ENCODE data around the gene TM4SF4. TPM values are rescaled to one million over a fixed set of nuclear protein-coding genes. Genes with fewer than 3 reads are reported as not detected.

Gene TM4SF4
- total RNA-seq, 1 donor from 2014 or later: 0.67 TPM

DNA sequence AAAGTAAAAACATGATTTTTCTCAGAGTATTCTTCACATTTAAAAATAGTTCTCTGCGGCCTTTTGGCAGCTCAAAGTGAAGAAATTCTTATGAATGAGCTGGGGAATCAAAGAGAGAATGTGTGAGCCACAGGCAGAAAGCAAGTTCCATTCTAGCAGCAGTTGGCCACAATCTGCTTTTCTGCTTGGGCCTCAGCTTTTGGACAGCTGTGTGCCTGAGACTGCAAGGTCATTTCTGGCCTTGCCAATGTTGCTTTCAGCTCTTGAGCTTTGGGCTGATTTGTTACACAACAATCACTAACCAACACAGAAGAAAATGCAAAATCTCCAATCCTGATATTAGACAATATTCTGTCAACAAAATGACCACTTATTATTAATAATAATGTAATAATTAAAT lies 14.4 kb upstream of the TM4SF4 start:
- TF ChIP-seq, protein P1, sequence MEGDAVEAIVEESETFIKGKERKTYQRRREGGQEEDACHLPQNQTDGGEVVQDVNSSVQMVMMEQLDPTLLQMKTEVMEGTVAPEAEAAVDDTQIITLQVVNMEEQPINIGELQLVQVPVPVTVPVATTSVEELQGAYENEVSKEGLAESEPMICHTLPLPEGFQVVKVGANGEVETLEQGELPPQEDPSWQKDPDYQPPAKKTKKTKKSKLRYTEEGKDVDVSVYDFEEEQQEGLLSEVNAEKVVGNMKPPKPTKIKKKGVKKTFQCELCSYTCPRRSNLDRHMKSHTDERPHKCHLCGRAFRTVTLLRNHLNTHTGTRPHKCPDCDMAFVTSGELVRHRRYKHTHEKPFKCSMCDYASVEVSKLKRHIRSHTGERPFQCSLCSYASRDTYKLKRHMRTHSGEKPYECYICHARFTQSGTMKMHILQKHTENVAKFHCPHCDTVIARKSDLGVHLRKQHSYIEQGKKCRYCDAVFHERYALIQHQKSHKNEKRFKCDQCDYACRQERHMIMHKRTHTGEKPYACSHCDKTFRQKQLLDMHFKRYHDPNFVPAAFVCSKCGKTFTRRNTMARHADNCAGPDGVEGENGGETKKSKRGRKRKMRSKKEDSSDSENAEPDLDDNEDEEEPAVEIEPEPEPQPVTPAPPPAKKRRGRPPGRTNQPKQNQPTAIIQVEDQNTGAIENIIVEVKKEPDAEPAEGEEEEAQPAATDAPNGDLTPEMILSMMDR (IDR thresholded peaks at IDR 0.05; ENCODE audit: unreplicated experiment): no peak
- no peaks in the 10 kb centered on the region for H3K36me3 Mint-ChIP-seq (ENCODE audit: low read depth, unreplicated experiment)
- no peak overlapping the region for H3K27ac Mint-ChIP-seq (ENCODE audit: unreplicated experiment)
- H3K4me1 Mint-ChIP-seq (ENCODE audit: unreplicated experiment): no peaks in the 10 kb centered on the region
- H3K27me3 Mint-ChIP-seq (ENCODE audit: unreplicated experiment): peaks cover 6% of the 10 kb centered on the region
- no peaks in the 10 kb centered on the region for H3K9me3 Mint-ChIP-seq (ENCODE audit: unreplicated experiment)
- no peak for DNase-seq (ENCODE audit: low spot score)
- H3K4me3 Mint-ChIP-seq (ENCODE audit: unreplicated experiment): no peak overlapping the region

DNA sequence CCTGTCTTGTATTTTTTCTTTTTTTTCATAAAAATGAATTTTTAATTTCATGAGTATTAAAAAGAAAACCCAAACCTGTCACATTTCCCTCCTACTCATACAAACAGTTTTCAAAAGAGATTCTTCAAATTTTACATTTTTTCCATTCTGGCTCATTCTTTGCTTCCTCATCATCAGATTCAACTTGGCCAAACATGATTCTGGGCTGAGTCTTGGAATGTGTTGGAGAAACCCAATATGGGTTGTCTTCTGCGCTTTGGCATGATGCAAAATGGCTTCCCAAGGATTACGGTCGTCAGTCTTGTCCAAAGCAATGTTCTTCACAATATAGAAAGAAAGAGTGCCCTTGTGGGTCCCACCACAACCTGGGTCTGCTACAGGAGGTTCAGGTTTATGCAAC lies 12.4 kb upstream of the TM4SF4 start:
- no peaks in the 10 kb centered on the region for H3K9me3 Mint-ChIP-seq (ENCODE audit: unreplicated experiment)
- TF ChIP-seq, protein P1 (IDR thresholded peaks at IDR 0.05; ENCODE audit: unreplicated experiment): no peak
- no peak overlapping the region for H3K4me3 Mint-ChIP-seq (ENCODE audit: unreplicated experiment)
- no peaks in the 10 kb centered on the region for H3K4me1 Mint-ChIP-seq (ENCODE audit: unreplicated experiment)
- H3K27me3 Mint-ChIP-seq (ENCODE audit: unreplicated experiment): peaks cover 6% of the 10 kb centered on the region
- no peak for DNase-seq (ENCODE audit: low spot score)
- H3K36me3 Mint-ChIP-seq (ENCODE audit: low read depth, unreplicated experiment): no peaks in the 10 kb centered on the region
- H3K27ac Mint-ChIP-seq (ENCODE audit: unreplicated experiment): no peak overlapping the region

DNA sequence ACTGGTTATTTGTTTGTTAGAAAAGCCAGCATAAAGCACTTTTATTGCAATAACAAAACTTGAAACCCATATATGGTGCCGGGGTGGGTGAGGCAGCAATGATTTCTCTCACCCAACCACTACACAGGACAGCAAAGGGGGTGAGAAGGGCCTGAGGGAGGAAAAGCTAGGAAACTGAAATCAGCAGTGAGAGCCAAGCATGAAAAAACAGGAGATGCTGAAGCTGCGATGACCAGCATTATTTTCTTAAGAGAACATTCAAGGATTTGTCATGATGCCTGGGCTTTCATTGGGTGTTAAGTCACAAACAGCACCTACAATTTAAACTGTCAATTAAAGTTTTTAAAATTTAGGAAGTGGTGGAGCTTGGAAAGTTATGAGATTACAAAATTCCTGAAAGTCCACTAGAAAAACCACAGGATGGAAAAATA lies 11.9 kb upstream of the TM4SF4 start:
- no peak overlapping the region for H3K4me3 Mint-ChIP-seq (ENCODE audit: unreplicated experiment)
- TF ChIP-seq, protein P1 (IDR thresholded peaks at IDR 0.05; ENCODE audit: unreplicated experiment): no peak
- H3K36me3 Mint-ChIP-seq (ENCODE audit: low read depth, unreplicated experiment): no peaks in the 10 kb centered on the region
- no peak overlapping the region for H3K27ac Mint-ChIP-seq (ENCODE audit: unreplicated experiment)
- H3K27me3 Mint-ChIP-seq (ENCODE audit: unreplicated experiment): peaks cover 6% of the 10 kb centered on the region
- no peaks in the 10 kb centered on the region for H3K4me1 Mint-ChIP-seq (ENCODE audit: unreplicated experiment)
- DNase-seq (ENCODE audit: low spot score): no peak
- no peaks in the 10 kb centered on the region for H3K9me3 Mint-ChIP-seq (ENCODE audit: unreplicated experiment)

DNA sequence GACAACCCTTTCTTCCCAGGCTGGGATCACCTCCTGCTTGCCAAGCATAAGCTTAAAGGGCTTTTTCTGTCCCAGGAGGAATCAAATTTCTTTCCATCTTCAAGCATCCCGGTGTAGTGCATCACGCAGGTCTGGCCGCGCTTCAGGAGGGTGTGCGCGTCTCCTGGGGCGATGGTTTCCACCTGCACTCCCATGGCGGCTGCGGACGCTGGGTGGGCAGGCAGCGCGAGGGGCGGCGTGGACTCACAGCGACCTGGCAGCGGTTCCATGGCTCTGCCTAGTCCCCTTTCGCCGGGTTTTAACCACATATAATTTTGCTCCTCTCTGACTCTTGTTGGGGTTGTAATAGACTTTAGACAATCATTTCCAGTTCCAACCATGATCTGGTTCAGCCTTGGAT lies 10.6 kb upstream of the TM4SF4 start:
- Mint-ChIP-seq H3K4me3 (ENCODE audit: unreplicated experiment) (no peak overlapping the region), H3K27ac (ENCODE audit: unreplicated experiment) (no peak overlapping the region), H3K4me1 (ENCODE audit: unreplicated experiment) (peaks cover 4% of the 10 kb centered on the region), H3K36me3 (ENCODE audit: low read depth, unreplicated experiment) (no peaks in the 10 kb centered on the region), H3K27me3 (ENCODE audit: unreplicated experiment) (peaks cover 6% of the 10 kb centered on the region), H3K9me3 (ENCODE audit: unreplicated experiment) (no peaks in the 10 kb centered on the region)
- TF ChIP-seq, protein P1 (IDR thresholded peaks at IDR 0.05; ENCODE audit: unreplicated experiment): no peak
- DNase-seq (ENCODE audit: low spot score): no peak

DNA sequence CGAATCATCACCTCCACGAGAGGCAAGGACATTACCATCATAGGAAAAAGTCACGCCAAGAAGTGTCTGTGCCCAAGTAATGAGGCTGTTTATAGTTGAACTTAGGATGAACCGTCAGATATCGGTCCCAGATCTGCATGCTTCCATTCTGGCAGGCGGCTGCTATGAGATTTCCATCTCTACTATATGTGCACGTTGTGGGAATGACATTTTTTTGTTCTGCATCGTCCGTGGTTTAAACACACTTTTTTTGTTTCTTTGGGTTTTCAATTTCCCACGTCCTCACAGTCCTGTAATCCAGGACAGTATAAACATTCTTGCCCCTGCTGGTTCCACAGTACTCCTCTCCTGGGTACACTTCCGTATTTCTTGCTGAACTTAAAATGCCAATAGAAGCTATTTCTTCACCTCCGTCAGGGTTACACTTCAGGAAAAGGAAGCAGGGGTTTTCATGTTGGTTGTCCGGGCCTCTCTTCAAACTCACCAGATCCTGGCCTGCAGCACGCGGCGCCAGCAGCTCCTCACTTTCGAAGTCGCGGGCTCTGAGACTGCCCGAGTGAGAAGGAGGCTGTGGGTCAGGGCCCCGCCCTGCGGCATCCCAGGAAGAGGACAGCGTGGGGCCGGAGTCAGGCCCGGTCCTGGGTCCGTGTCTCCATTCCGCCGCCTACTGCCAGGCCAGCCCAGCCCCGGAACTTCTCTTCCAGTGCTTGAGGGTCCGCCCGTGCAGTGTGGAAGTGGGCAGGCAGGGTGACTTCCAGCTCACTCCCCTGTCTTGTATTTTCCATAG lies 9.8 kb upstream of the TM4SF4 start:
- H3K4me1 Mint-ChIP-seq (ENCODE audit: unreplicated experiment): peaks cover 4% of the 10 kb centered on the region
- TF ChIP-seq, protein P1 (IDR thresholded peaks at IDR 0.05; ENCODE audit: unreplicated experiment): no peak
- H3K27me3 Mint-ChIP-seq (ENCODE audit: unreplicated experiment): peaks cover 6% of the 10 kb centered on the region
- H3K27ac Mint-ChIP-seq (ENCODE audit: unreplicated experiment): no peak overlapping the region
- no peaks in the 10 kb centered on the region for H3K9me3 Mint-ChIP-seq (ENCODE audit: unreplicated experiment)
- no peaks in the 10 kb centered on the region for H3K36me3 Mint-ChIP-seq (ENCODE audit: low read depth, unreplicated experiment)
- no peak overlapping the region for H3K4me3 Mint-ChIP-seq (ENCODE audit: unreplicated experiment)
- DNase-seq (ENCODE audit: low spot score): no peak

Measured in endothelial cell (in vitro differentiated cells).